Measurements from ENCODE around the gene GTPBP1. TPM values are rescaled to one million over a fixed set of nuclear protein-coding genes. Genes with fewer than 3 reads are reported as not detected.

The GTPBP1 gene
- total and polyA plus RNA-seq, 2 of the 4 experiments (the other 2 are of a cell fraction) = 12.4 to 29.5 TPM

- CTCF ChIA-PET = interaction anchor here (1.1 kb wide), 1 partner anchor 9 kb away, joined by 4 read pairs; no protein-coding TSS in a partner anchor
- H2BK5ac ChIP-seq (ENCODE audit: low read depth, low read length, poor library complexity, severe bottlenecking) = no peak overlapping the region
- H3K9me1 ChIP-seq (ENCODE audit: insufficient read depth, low read length) = peaks cover 19% of the 10 kb centered on the region
- in situ Hi-C loops (cut with MboI; ENCODE audit: low sequenced_read_pairs) = no loop called here
- BruUV-seq (replicated peaks) = no TSS peak
- H3K56ac ChIP-seq (ENCODE audit: extremely low read depth, insufficient read depth, low read length) = peak overlapping the region; percentile 61; the same call in 1 of the 2 replicates
- dilution Hi-C loops (cut with HindIII; ENCODE audit: low sequenced_read_pairs, unreplicated experiment) = no loop called here
- peaks cover 6% of the 10 kb centered on the region; the same call in 1 of the 2 replicates for H3K36me3 ChIP-seq (ENCODE audit: control insufficient read depth, insufficient read depth, low read length)
- no peak overlapping the region for H3K4me3 ChIP-seq (ENCODE audit: insufficient read depth, low read depth, low read length)
- peaks cover 11 to 48% of the 10 kb centered on the region in 2 experiments for H3K79me1 ChIP-seq (ENCODE audit: low read depth in 1 of 2, low read length in 2 of 2)
- no peak overlapping the region for H2BK15ac ChIP-seq (ENCODE audit: low read depth, low read length)
- peak overlapping the region; percentile 51 for H2AFZ ChIP-seq (replicated peaks; ENCODE audit: low read length, poor library complexity)
- H3K18ac ChIP-seq (ENCODE audit: low read depth, low read length) = no peak overlapping the region
- H3K27ac ChIP-seq (ENCODE audit: insufficient read depth, low read length) = no peak overlapping the region; the same call in 1 of the 2 replicates
- no peaks in the 10 kb centered on the region for H3K27me3 ChIP-seq (ENCODE audit: control insufficient read depth, insufficient read depth, low read length)
- peak overlapping the region; percentile 98 for H2AK9ac ChIP-seq (replicated peaks; ENCODE audit: low read depth, low read length, poor library complexity)
- H4K91ac ChIP-seq (ENCODE audit: insufficient read depth, low read depth, low read length) = no peak overlapping the region
- intact Hi-C loops (cut with micrococcal nuclease) = no loop called here
- H3K9ac ChIP-seq (ENCODE audit: low read depth, low read length) = no peak overlapping the region; the same call in 1 of the 2 replicates
- no peak overlapping the region for H2BK20ac ChIP-seq (ENCODE audit: low read depth, low read length)
- H4K20me1 ChIP-seq (ENCODE audit: insufficient read depth, low read length) = peaks cover 4% of the 10 kb centered on the region; the same call in 1 of the 2 replicates
- ATAC-seq (ENCODE audit: low read depth) (no peak), DNase-seq (no peak)
- peak overlapping the region; percentile 89; the same call in 1 of the 2 replicates for H3K23ac ChIP-seq (ENCODE audit: low read depth, low read length)
- H4K5ac ChIP-seq (ENCODE audit: low read depth, low read length) = no peak overlapping the region
- H3K4me2 ChIP-seq (ENCODE audit: low read depth, low read length) = no peak overlapping the region; the same call in 1 of the 2 replicates
- no peaks in the 10 kb centered on the region for H3K9me3 ChIP-seq (ENCODE audit: control insufficient read depth, insufficient read depth, low read length)
- peak overlapping the region; percentile 62 to 87; a peak in 2 of 4 replicates for H4K8ac ChIP-seq (ENCODE audit: low read depth in 2 of 2, low read length in 2 of 2)
- H3K14ac ChIP-seq (replicated peaks; ENCODE audit: low read depth, low read length) = peak overlapping the region; percentile 45; the same call in 1 of the 2 replicates
- 63% methylated on average over 11 of the region's 17 CpGs; no CpG with 5 or more reads in 1 of the 2 experiments for WGBS, 2 experiments (ENCODE audit: extremely low coverage in 2 of 2, insufficient read length in 1 of 2)
- peaks cover 9% of the 10 kb centered on the region for H3K4me1 ChIP-seq (ENCODE audit: control insufficient read depth, insufficient read depth, low read length)
- POLR2A ChIA-PET (ENCODE audit: unreplicated experiment) = no interaction called here
- peak overlapping the region; percentile 89 for H3K4ac ChIP-seq (ENCODE audit: low read depth, low read length)
- no peak for TF ChIP-seq RCOR1 (IDR thresholded peaks at IDR 0.05; ENCODE audit: insufficient replicate concordance, low read length)
- no peak overlapping the region for H2BK120ac ChIP-seq (ENCODE audit: low read depth, low read length)
- H2AK5ac ChIP-seq (ENCODE audit: low read depth, low read length) = peak overlapping the region; percentile 70
These were observed 51.1 kb downstream of the GTPBP1 start for GRCh38 chr22:38756711-38757463.

All from IMR-90 (cell line).